Prostate gland (tissue), 2 donors: ENCODE results near the gene PLEKHN1. TPM values are rescaled to one million over a fixed set of nuclear protein-coding genes. Genes with fewer than 3 reads are reported as not detected.

Experiments used
- DNase-seq: peaks from one replicate; pipeline ENCODE4 v3.0.0-alpha.2; 2019; ENCODE audit warnings: low spot score
- H3K27ac ChIP-seq, 2 donors: fragments of 200-600 bp; sonication (generic); 2 replicates each; pipeline ENCODE4 v1.5.1; 2017 to 2019
- H3K27me3 ChIP-seq: fragments of 200-600 bp; sonication (generic); replicated peaks from 2 replicates; pipeline ENCODE4 v1.5.1; 2019; ENCODE audit not compliant: insufficient read depth
- H3K36me3 ChIP-seq, 2 donors: fragments of 200-600 bp; sonication (generic); 1 replicate in 1 of 2; 2 replicates in 1 of 2; pipeline versions ENCODE4 v1.5.1 to v1.8.1; 2017 to 2019
- H3K4me1 ChIP-seq: fragments of 200-600 bp; sonication (generic); replicated peaks from 2 replicates; pipeline ENCODE4 v1.5.1; 2019
- H3K4me3 ChIP-seq, 2 donors: fragments of 200-600 bp; sonication (generic); 2 replicates each; pipeline ENCODE4 v1.5.1; 2017 to 2019
- H3K9me3 ChIP-seq: fragments of 200-600 bp; sonication (generic); 2 replicates; pipeline ENCODE4 v1.5.1; 2017
- CTCF ChIP-seq, 4 experiments: fragments of 200-600 bp in 2 of 4; fragments of 450-650 bp in 2 of 4; sonication (generic) in 2 of 4; IDR thresholded peaks; 1 replicate in 3 of 4; 2 replicates in 1 of 4; pipeline ENCODE4 v1.5.1; 2016 to 2019; ENCODE audit warnings: antibody characterized with exemption in 4 of 4, mild to moderate bottlenecking in 2 of 4, moderate library complexity in 2 of 4
- POLR2A ChIP-seq: fragments of 450-650 bp; IDR thresholded peaks from one replicate; pipeline ENCODE4 v1.6.1; 2016; ENCODE audit warnings: antibody characterized with exemption, mild to moderate bottlenecking
- POLR2AphosphoS5 ChIP-seq: sonication (generic); formaldehyde crosslinking; IDR thresholded peaks from one replicate; pipeline ENCODE4 v1.6.1; 2017; ENCODE audit warnings: antibody characterized with exemption
- WGBS: methylation state at CpG from one replicate; pipeline ENCODE4 v1.1.5; 2018; 5-methylcytosine and 5-hydroxymethylcytosine counted together
- intact Hi-C: fragments of 100-400 bp; cut with DNase I; formaldehyde crosslinking; loops from one replicate; pipeline ENCODE4 v1.14.2; 2022
- total RNA-seq, 2 donors: library from RNA; depleted of rRNA; stranded (reverse); fragments of >200 nt; gene quantifications; one replicate each; pipeline ENCODE4 v1.1.0, GENCODE V29; 2016

PLEKHN1 gene
- total RNA-seq, 2 donors from 2014 or later: 1.4 to 6.4 TPM

- DNase-seq: no peak
- 6% methylated on average over 65 of the region's 65 CpGs for WGBS
- intact Hi-C loops: no loop called here
- Histone ChIP-seq H3K27ac (no peak overlapping the region), H3K4me1 (peaks cover 12% of the 10 kb centered on the region), H3K9me3 (no peaks in the 10 kb centered on the region), H3K27me3 (no peaks in the 10 kb centered on the region), H3K36me3 (no peaks in the 10 kb centered on the region), H3K4me3 (peak overlapping the region in 1 of 2 donors; percentile 53)
- TF ChIP-seq POLR2AphosphoS5: no peak
- TF ChIP-seq CTCF (IDR thresholded peaks at IDR 0.05): no peak
- TF ChIP-seq POLR2A: no peak
These were observed 40.5 kb upstream of the PLEKHN1 start for GRCh38 chr1:925561-926421.

GRCh38 chr1:927234-927633, 39.0 kb upstream of the PLEKHN1 start:
- intact Hi-C loops: no loop called here
- DNase-seq: no peak
- H3K27me3 ChIP-seq: no peaks in the 10 kb centered on the region
- H3K36me3 ChIP-seq: no peaks in the 10 kb centered on the region
- no peaks in the 10 kb centered on the region for H3K9me3 ChIP-seq
- 52% methylated on average over 7 of the region's 9 CpGs for WGBS
- no peak for TF ChIP-seq POLR2AphosphoS5
- no peak for TF ChIP-seq POLR2A
- TF ChIP-seq CTCF (IDR thresholded peaks at IDR 0.05): no peak
- H3K4me3 ChIP-seq: no peak overlapping the region
- H3K4me1 ChIP-seq: peaks cover 6% of the 10 kb centered on the region
- no peak overlapping the region for H3K27ac ChIP-seq

- Histone ChIP-seq H3K4me1 (peaks cover 9% of the 10 kb centered on the region), H3K4me3 (no peak overlapping the region), H3K36me3 (no peaks in the 10 kb centered on the region), H3K9me3 (no peaks in the 10 kb centered on the region), H3K27me3 (no peaks in the 10 kb centered on the region), H3K27ac (no peak overlapping the region)
- intact Hi-C loops: no loop called here
- DNase-seq: no peak
- TF ChIP-seq CTCF (IDR thresholded peaks at IDR 0.05): no peak
- no peak for TF ChIP-seq POLR2A
- TF ChIP-seq POLR2AphosphoS5: no peak
- 56% methylated on average over 10 of the region's 10 CpGs for WGBS
These were observed 38.5 kb upstream of the PLEKHN1 start for GRCh38 chr1:927748-928147.

GRCh38 chr1:928825-929661, 37.2 kb upstream of the PLEKHN1 start:
- no peaks in the 10 kb centered on the region for H3K9me3 ChIP-seq
- no peak for DNase-seq
- H3K27me3 ChIP-seq: no peaks in the 10 kb centered on the region
- TF ChIP-seq POLR2A: no peak
- no peak for TF ChIP-seq CTCF (IDR thresholded peaks at IDR 0.05)
- no peak for TF ChIP-seq POLR2AphosphoS5
- 78% methylated on average over 40 of the region's 40 CpGs for WGBS
- H3K4me1 ChIP-seq: peaks cover 17% of the 10 kb centered on the region
- intact Hi-C loops: no loop called here
- no peak overlapping the region for H3K4me3 ChIP-seq
- H3K36me3 ChIP-seq: no peaks in the 10 kb centered on the region
- H3K27ac ChIP-seq: no peak overlapping the region
